Heart left ventricle (tissue), 13 donors: ENCODE data around the gene CCL20.

Source experiments
- CTCF ChIP-seq, 12 donors: fragments of 200-600 bp; sonication (generic) in 4 of 12; IDR thresholded peaks; one replicate each; pipeline versions ENCODE4 v1.5.0 to v1.8.0; 2018 to 2022; ENCODE audit warnings: antibody characterized with exemption in 12 of 12, mild to moderate bottlenecking in 5 of 12
- POLR2A ChIP-seq, 2 donors: fragments of 450-650 bp; IDR thresholded peaks; one replicate each; pipeline ENCODE4 v1.6.1; 2017; ENCODE audit warnings: antibody characterized with exemption in 2 of 2, mild to moderate bottlenecking in 2 of 2, moderate library complexity in 2 of 2
- donor health status: ischemic (EF 13 %, LVEDD 7.1; RV severe dilation, severe dysfunction).
- donor health status: DM: no; HTN: yes; CAD: no.
- donor health status: DM: no; HTN: no; CAD: no.
- donor health status: ischemic (EF 25% LVEDD 6.9; RV normal size, moderate dysfunction).
- donor health status: ischemic (EF 25% LVEDD 5.7; RV mildly dilated, moderate dysfunction).
- donor health status: ischemic (EF 35%, LVEDD 5.7; RV mildly dilated, moderate dysfunction).
- donor health status: nonischemic (EF 11% LVEDD 7.7; RV severe dilation, severe dysfunction).
- donor health status: DM: yes; HTN: yes; CAD: no.
- donor health status: PGD.
- donor health status: ischemic (EF 29% LVEDD 5.4; RV normal size, mild dysfunction).
- donor health status: nonischemic (EF 23%, LVEDD 6.1; RV moderate dilation, normal function).

- TF ChIP-seq CTCF (IDR thresholded peaks at IDR 0.05) (no peak), POLR2A (IDR thresholded peaks at IDR 0.05) (no peak)
Observed at GRCh38 chr2:227808936-227809335, 4.7 kb upstream of the CCL20 start.
